Ovary (tissue), 9 donors: ENCODE measurements around the gene DOLK. TPM values are rescaled to one million over a fixed set of nuclear protein-coding genes. Genes with fewer than 3 reads are reported as not detected.

ENCODE experiments used
- DNase-seq, 5 donors: peaks; one replicate each; pipeline ENCODE4 v3.0.0-alpha.2; 2019 to 2020
- H3K27ac ChIP-seq, 2 donors: fragments of 200-600 bp; one replicate each; pipeline versions ENCODE4 v1.5.1 to v1.8.0; 2019 to 2022
- H3K27me3 ChIP-seq: fragments of 200-600 bp; one replicate; pipeline ENCODE4 v1.8.0; 2022
- H3K36me3 ChIP-seq: fragments of 200-600 bp; sonication (generic); one replicate; pipeline ENCODE4 v1.5.1; 2019
- H3K4me1 ChIP-seq: one replicate; pipeline ENCODE4 v1.8.1; 2013; ENCODE audit warnings: mild to moderate bottlenecking, moderate library complexity; ENCODE audit not compliant: insufficient read depth
- H3K4me3 ChIP-seq: fragments of 200-600 bp; sonication (generic); one replicate; pipeline ENCODE4 v1.5.1; 2017
- H3K9me3 ChIP-seq, 2 donors: fragments of 200-600 bp in 1 of 2; sonication (generic) in 1 of 2; one replicate each; pipeline versions ENCODE4 v1.5.1 to v1.8.1; 2013 to 2019; ENCODE audit warnings: mild to moderate bottlenecking in 1 of 2, moderate library complexity in 1 of 2
- EP300 ChIP-seq: sonication (generic); formaldehyde crosslinking; IDR thresholded peaks from one replicate; pipeline ENCODE4 v1.6.1; 2017; ENCODE audit warnings: antibody characterized with exemption
- POLR2A ChIP-seq: fragments of 450-650 bp; IDR thresholded peaks from one replicate; pipeline ENCODE4 v1.6.1; 2017; ENCODE audit warnings: antibody characterized with exemption, mild to moderate bottlenecking, moderate library complexity
- WGBS, 3 donors: extraction: QIAGEN DNeasy Blood & Tissue Kit in 1 of 3; methylation state at CpG; one replicate each; pipeline versions ENCODE4 v1.1.5 to v1.1.7; 2013 to 2017; 5-methylcytosine and 5-hydroxymethylcytosine counted together
- intact Hi-C, 4 donors: fragments of 100-400 bp; cut with DNase I; formaldehyde crosslinking; loops; one replicate each; pipeline versions ENCODE4 v1.11.0 to v1.15.1; 2022 to 2023
- polyA plus RNA-seq, 2 donors: library from polyadenylated mRNA; stranded (reverse); fragments of 200-250 nt in 1 of 2; fragments of 350-450 nt in 1 of 2; fragmentation: Illumina TruSeq in 1 of 2; extraction: RNeasy Lipid Tissue Mini Kit (QIAGEN cat#74804) in 1 of 2; gene quantifications; one replicate each; pipeline ENCODE4 v1.2.3, GENCODE V29; 2013 to 2014
- total RNA-seq, 7 donors: library from RNA; depleted of rRNA in 2 of 7; stranded (reverse); fragments of >200 nt in 2 of 7; fragmentation: NEBNext Ultra II Directional in 3 of 7; extraction: Animal tissue kit (Norgen Biotek cat#: 25700) in 3 of 7; gene quantifications; one replicate each; pipeline versions ENCODE4 v1.1.0 to v1.2.4, GENCODE V29; 2016 to 2023
- TF ChIP-seq, protein P1 (sequence below), 3 donors: fragments of 450-650 bp in 2 of 3; fragments of 200-600 bp in 1 of 3; IDR thresholded peaks; one replicate each; pipeline versions ENCODE4 v1.5.1 to v1.8.0; 2016 to 2022; ENCODE audit warnings: antibody characterized with exemption in 3 of 3, mild to moderate bottlenecking in 1 of 3
- donor health status: DM: no; HTN: no; CAD: no; lungs with moderate emphysema.
- donor health status: DM: no; HTN: no; CAD: no.
- donor health status: Bipolar disorder and iron deficiency.
- donor health status: DM: yes; HTN: yes; CAD: no.
- donor health status: DM: no; HTN: no; CAD: no.
- donor health status: DM: yes; HTN: yes; CAD: no.

Gene DOLK
- total and polyA plus RNA-seq, 9 donors, result 6.1 to 14.9 (median 12.0) TPM

DNA sequence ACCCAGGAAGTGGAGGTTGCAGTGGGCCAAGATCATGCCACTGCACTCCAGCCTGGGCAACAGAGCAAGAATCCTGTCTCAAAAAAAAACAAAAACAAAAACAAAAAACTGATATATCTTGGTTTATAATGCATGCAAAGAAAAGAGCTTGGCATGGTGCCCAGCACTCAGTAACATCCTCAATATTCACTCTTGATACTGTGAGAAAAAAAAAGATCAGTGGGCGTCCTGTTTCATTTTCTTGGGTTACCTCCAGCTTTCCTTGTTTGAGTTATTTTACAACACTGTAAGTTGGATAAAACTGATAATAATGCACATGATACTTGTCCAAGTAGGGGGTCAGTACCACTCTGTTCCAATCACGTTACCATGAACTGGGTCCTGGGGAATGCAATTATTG, 18.8 kb downstream of the DOLK start:
- intact Hi-C loops, result loop anchor here (2.0 to 10.0 kb wide), 3 partner anchors 64 to 194 kb away; no protein-coding TSS in a partner anchor
- Histone ChIP-seq H3K27ac (no peak overlapping the region), H3K36me3 (no peaks in the 10 kb centered on the region), H3K4me3 (no peak overlapping the region), H3K4me1 (no peaks in the 10 kb centered on the region), H3K9me3 (no peaks in the 10 kb centered on the region), H3K27me3 (no peaks in the 10 kb centered on the region)
- TF ChIP-seq EP300 (no peak), POLR2A (no peak)
- TF ChIP-seq, protein P1, sequence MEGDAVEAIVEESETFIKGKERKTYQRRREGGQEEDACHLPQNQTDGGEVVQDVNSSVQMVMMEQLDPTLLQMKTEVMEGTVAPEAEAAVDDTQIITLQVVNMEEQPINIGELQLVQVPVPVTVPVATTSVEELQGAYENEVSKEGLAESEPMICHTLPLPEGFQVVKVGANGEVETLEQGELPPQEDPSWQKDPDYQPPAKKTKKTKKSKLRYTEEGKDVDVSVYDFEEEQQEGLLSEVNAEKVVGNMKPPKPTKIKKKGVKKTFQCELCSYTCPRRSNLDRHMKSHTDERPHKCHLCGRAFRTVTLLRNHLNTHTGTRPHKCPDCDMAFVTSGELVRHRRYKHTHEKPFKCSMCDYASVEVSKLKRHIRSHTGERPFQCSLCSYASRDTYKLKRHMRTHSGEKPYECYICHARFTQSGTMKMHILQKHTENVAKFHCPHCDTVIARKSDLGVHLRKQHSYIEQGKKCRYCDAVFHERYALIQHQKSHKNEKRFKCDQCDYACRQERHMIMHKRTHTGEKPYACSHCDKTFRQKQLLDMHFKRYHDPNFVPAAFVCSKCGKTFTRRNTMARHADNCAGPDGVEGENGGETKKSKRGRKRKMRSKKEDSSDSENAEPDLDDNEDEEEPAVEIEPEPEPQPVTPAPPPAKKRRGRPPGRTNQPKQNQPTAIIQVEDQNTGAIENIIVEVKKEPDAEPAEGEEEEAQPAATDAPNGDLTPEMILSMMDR (IDR thresholded peaks at IDR 0.05), result no peak
- no peak for DNase-seq
- 67 to 84% (median 76%) methylated on average over 2 of the region's 2 CpGs for WGBS, 3 donors

DNA sequence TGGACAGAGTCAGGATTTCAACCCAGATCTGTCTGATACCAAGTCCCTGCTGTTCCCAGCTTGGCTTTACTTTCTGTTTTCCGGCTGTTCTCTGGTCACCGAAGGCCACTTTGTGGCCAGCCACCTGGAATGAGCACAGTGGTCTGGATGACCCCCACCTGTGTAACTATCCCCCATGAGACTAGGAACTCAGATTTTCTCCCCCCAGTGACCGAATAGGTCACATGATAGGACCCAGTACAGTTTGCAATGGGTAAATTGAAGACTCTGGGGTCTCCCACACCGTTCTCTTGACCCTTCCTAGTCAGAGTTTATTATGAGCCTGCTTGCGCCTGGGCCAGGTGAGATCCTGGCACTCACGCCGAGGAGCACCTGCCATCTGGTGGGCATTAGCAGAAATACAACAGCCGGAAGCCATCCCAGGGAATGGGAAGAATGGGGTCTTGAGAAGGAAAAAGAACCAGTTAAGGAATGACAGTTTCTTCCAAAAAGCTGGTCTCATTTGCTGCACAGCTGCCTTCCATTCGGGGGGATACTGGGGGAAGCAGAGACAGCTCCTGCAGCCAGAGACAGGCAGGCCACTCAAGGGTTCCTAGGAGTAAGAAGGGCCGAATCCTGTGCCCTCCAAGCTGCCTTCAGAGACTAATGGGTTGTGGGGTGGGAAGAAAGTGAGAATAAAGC, 19.5 kb downstream of the DOLK start:
- Histone ChIP-seq H3K27me3 (no peaks in the 10 kb centered on the region), H3K9me3 (no peaks in the 10 kb centered on the region), H3K4me1 (peaks cover 2% of the 10 kb centered on the region), H3K27ac (no peak overlapping the region), H3K36me3 (no peaks in the 10 kb centered on the region), H3K4me3 (no peak overlapping the region)
- TF ChIP-seq, protein P1 (IDR thresholded peaks at IDR 0.05), result peak; percentile 82 to 93 (median 90)
- TF ChIP-seq POLR2A, result no peak
- TF ChIP-seq EP300, result no peak
- 19 to 25% (median 23%) methylated on average over 10 of the region's 10 CpGs for WGBS, 3 donors
- intact Hi-C loops, result loop anchor here (1.0 to 10.0 kb wide), 4 partner anchors 63 to 193 kb away; no protein-coding TSS in a partner anchor
- DNase-seq, result peak; percentile 48 to 70 (median 63)

DNA sequence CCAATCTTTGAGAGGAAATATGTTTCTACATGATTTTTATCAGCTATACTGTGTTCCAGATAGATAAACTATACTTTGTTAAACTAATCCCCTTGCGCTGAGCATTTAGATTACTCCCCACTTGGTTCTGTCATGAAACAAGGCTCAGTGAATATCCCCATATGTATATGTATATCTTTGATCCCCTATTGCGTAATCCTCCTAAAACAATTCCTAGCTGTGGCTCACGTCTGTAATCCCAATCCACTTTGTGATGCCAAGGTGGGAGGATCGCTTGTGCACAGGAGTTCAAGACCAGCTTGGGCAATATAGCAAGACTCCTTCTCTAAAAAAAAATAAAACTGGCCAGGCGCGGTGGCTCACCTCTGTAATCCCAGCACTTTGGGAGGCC, 23.9 kb downstream of the DOLK start:
- Histone ChIP-seq H3K27me3 (no peaks in the 10 kb centered on the region), H3K4me3 (no peak overlapping the region), H3K9me3 (no peaks in the 10 kb centered on the region), H3K36me3 (no peaks in the 10 kb centered on the region), H3K27ac (no peak overlapping the region), H3K4me1 (peaks cover 18% of the 10 kb centered on the region)
- TF ChIP-seq, protein P1 (IDR thresholded peaks at IDR 0.05), result no peak
- TF ChIP-seq EP300 (no peak), POLR2A (no peak)
- intact Hi-C loops, result loop anchor here in 1 of 4 donors (10.0 kb wide), 1 partner anchor 189 kb away; no protein-coding TSS in a partner anchor
- no peak for DNase-seq
- WGBS, 3 donors, result 88 to 92% (median 90%) methylated on average over 6 of the region's 6 CpGs

DNA sequence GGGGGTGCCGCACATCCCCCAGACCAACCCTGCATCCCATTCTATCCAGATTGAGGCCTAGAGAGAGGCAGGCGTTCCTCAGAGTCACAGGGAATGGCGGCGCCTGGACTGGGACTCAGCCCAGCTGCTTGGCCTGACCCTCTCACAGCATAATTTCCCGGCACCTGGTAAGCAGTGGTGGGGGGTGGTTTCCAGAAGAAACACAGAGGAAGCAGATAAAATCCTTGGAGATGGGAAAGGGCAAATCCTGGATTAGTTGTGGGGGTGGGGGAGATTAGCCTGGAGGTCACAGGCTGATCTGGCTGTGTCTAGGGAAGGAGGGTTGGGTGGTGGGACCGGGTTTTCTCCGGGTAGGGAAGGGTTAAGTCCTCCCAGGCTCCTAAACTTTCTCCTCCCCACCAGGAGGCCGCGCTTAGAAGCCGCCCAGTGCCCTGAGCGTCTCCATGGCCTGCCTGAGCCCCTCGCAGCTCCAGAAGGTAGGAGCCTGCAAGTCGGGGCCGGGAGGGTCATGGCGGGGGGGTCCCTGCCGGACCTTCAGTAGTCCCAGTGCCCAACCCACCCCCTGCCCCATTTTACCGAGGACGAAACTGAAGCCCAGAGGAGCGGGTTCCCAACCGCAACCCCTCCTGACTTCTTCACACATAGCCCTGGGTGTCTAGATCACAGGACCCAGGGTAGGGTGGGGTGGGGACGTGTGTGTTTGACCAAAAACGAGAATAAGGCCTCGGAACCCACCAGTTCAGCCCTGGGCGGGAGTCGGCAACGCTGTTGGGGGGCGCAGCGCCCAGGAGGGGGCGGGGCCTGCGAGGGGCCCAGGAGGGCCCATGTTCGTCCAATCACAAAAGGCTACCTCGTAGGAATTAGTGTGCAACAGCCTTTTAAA, 25.3 kb downstream of the DOLK start:
- peak overlapping the region; percentile 71 for H3K4me3 ChIP-seq
- DNase-seq, result peak; percentile 77 to 86 (median 83)
- H3K4me1 ChIP-seq, result peaks cover 22% of the 10 kb centered on the region
- H3K27ac ChIP-seq, result peak overlapping the region; percentile 82 to 97
- H3K9me3 ChIP-seq, result no peaks in the 10 kb centered on the region
- H3K36me3 ChIP-seq, result no peaks in the 10 kb centered on the region
- TF ChIP-seq, protein P1 (IDR thresholded peaks at IDR 0.05), result peak; percentile 12 to 20 (median 20)
- no peak for TF ChIP-seq POLR2A
- no peak for TF ChIP-seq EP300
- intact Hi-C loops, result loop anchor here in 1 of 4 donors (10.0 kb wide), 1 partner anchor 187 kb away; no protein-coding TSS in a partner anchor
- 2 to 6% (median 3%) methylated on average over 32 of the region's 32 CpGs for WGBS, 3 donors
- H3K27me3 ChIP-seq, result no peaks in the 10 kb centered on the region
